Left forelimb (tissue), 1 donor: ENCODE measurements around the gene FCHO1.
A peak's percentile ranks its signal among the peaks of the same experiment; 100 is the strongest.
"Not testable (repeated sequence)": the region's sequence is repeated elsewhere in the genome, so short reads cannot be mapped to it uniquely, and the experiment has no call there.

ENCODE experiments used
- DNase-seq: peaks from one replicate; pipeline ENCODE4 v3.0.0-alpha.2; 2018; ENCODE audit warnings: low spot score

FCHO1 gene

DNA sequence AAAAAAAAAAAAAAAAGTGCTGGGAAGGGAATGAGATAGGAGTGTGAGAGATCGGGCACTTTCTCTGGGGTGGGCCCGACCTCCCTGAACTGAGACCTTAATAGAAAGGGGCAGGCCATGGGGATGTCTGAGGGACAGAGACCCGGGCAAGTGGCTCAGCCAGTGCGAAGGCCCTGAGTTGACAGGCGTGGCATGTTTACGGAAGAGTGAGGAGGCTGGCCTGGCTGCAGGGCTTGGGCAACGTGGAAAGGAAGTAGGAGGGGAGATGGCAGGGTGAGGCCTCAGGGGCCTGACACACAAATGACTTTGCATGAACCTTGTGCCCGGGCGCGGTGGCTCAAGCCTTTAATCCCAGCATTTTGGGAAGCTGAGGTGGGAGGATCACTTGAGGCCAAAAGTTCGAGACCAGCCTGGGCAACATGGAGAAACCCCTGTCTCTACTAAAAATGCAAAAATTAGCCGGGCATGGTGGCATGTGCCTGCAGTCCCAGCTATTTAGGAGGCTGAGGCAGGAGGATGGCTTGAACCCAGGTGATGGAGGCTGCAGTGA is 13.9 kb downstream of the FCHO1 start:
- no peak for DNase-seq

DNA sequence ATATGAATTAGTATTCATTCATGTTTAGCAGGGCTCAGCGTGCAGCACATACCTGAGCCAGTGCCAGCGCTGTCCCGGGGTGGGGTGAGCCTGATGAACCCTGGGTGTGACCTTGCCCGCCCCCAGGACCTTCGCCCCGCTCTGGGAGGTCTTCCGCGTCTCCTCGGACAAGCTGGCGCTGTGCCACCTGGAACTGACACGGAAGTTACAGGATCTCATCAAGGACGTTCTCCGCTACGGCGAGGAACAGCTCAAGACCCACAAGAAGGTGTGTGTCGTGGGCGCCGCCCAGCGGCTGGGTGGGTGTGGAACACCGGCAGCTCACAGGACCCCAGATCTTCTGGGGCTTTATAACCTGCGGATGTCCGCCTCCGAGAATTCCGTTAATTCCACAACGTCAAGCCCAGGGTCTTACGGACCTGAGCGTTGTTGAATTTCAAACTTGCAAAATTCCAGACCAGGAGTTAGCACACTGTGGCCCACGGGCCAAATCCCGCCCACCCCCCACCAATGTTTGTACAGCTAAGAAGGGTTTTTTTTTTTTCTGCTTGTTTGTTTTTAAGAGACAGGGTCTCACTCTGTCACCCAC is 15.4 kb downstream of the FCHO1 start:
- no peak for DNase-seq

DNA sequence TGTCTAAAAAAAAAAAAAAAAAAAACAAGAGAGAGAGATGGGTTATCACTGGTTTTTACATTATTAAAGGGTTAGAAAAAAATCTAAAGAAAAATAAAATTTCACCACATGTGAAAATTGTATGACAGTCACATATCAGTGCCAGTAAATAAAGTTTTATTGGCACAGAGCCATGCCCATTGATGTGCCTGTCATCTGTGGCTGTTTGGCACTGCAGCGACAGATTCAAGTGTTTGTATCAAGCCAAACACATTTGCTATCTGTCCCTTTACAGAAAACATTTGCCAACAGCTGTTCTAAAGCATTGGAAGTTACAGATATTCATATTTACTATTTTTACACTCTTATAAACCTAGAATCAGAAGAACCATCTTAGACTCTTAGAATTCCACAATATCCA is 16.3 kb downstream of the FCHO1 start:
- DNase-seq = no peak

DNA sequence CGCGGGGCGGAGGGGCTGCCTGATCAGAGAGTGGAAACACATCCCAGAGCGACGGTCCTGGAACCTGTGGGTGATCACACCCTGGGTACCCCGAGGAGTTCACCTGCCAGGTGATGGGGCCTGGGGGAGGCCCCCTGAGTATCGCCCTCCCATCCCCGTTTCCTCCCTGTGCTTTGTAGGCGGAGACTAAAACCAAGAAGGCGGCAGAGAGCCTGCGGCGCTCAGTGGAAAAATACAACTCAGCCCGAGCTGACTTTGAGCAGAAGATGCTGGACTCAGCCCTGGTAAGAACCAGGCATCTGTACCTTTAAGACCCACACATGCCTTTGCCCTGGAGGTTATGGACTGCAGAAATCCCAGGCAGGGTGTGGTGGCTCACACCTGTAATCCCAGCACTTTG is 19.3 kb downstream of the FCHO1 start:
- no peak for DNase-seq

- DNase-seq = no peak
Measured at GRCh38 chr19:17772172-17772571, 20.9 kb downstream of the FCHO1 start.

GRCh38 chr19:17775245-17775927 is 24.1 kb downstream of the FCHO1 start:
- no peak for DNase-seq

- DNase-seq = no peak
Measured at GRCh38 chr19:17775991-17776803, 24.9 kb downstream of the FCHO1 start.

- not testable (repeated sequence) for DNase-seq
Measured at GRCh38 chr19:17777840-17778239, 26.6 kb downstream of the FCHO1 start.

GRCh38 chr19:17778251-17778967 is 27.1 kb downstream of the FCHO1 start:
- DNase-seq = no peak

- no peak for DNase-seq
Measured at GRCh38 chr19:17778968-17779929, 28.0 kb downstream of the FCHO1 start.

DNA sequence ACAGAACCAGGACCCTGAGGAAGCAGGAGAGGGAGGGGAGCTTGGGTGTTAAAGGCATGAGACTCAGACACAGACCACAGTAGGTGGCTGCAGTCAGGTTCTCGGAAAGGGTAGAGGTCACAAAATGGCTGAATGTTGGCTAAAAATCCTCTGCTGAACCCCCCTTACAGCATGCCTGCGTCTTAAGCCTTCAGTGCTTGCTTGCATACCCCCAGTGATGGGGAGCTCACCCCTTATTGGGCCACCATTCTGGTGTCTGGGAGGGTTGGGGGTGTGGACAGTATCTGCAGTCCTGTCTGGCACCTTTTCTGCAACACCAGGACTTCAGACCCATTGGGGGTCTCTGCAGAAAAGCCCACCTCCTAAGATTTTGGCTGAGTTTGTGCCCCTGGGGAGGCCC is 29.5 kb downstream of the FCHO1 start:
- no peak for DNase-seq

DNA sequence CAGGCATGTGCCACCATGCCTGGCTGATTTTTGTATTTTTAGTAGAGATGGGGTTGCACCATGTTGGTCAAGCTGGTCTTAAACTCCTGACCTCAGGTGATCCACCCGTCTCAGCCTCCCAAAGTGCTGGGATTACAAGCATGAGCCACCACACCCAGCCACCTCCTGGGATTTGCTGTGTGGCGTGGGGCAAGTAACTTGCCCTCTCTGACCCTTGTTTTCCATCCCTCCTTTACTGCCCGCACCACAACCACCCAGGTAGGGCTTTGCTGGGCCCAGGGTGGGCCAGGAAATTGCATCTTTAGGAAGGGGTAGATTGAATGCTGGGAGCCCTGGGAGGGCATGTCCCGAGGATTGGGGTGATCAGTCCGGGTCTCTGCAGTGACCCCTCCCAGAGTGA is 32.4 kb downstream of the FCHO1 start:
- DNase-seq = not testable (repeated sequence)

- peak; percentile 79 for DNase-seq
Measured at GRCh38 chr19:17784201-17785008, 33.1 kb downstream of the FCHO1 start.

DNA sequence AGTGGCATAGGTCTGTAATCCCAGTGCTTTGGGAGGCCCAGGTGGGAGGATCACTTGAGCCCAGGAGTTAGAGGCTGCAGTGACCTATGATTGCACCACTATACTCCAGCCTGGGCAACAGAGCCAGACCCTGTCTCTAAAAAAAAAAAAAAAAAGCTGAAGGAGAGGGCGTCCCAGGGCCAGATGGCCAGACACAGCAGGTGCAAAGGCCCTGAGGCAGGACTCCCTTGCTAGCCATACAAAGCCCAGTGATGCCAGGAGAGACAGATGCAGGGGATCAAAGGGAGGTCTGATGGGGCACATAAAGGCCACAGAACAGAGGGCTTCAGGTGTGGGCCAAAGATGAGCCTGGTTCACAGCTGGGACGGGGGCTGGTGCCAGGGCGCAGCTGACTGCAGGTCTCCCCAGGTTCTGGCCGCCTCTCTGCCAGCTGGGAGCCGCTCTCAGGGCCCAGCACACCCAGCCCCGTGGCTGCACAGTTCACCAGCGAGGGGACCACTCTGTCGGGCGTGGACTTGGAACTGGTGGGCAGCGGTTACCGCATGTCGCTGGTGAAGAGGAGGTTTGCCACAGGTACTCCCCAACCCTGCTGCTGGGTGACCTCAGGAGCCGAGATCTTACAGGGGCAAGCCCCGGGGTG is 36.1 kb downstream of the FCHO1 start:
- no peak for DNase-seq

DNA sequence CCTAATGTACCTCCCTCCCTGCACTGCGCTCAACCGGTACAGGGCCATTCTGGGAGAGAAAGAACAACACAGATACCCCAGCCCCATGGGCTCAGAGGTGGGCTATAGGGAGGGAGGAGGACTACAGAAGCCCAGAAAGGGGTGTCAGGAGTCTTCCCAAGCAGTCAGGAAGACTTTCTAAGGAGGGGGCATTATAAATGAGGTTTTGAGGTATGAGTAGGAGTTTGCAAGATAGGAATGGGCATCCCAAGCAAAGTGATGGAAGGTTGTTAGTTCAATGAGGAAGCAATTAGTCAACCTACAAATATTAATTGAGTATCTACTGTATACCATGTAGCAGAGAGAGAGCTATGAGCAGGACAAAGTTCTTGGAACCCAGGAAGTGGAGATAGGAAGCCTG is 37.4 kb downstream of the FCHO1 start:
- DNase-seq = no peak

- DNase-seq = no peak
Measured at GRCh38 chr19:17790059-17790780, 38.9 kb downstream of the FCHO1 start.

- DNase-seq = no peak
Measured at GRCh38 chr19:17794412-17794730, 43.1 kb downstream of the FCHO1 start.

DNA sequence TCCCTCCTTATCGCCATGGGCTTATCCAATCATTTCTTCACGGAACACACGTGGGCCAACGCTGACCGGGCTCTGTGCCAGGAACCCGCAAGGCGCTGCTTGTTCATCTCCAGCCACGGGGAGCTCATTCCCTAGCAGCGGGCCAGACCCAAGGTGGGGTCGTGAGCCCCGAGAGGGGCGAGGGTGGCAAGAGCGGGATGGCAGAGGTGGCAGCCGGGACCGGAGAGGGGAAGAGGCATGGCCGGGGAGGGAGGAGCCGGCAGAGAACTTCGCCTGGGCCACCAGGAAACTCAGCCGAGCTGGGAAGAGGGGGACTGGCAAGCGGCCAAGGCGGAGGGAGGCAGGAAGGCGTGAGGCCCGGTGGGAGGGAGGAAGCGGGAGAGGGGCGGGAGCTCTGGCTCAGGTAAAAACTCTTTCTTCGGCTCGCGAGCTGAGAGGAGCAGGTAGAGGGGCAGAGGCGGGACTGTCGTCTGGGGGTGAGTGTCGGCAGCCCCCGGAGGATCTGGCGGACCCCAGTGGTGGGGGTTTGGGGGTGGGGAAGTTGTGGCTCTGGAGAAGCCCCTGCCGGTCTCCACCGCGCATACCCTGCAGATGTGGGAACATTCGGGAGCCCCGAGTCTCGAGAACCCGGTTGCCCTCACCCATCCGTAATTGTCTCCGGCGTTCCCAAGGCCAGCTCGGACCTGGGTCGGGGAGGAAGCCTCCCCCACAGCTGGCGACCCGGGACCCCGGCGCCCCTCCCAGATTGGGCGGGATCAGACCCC is 43.6 kb downstream of the FCHO1 start, which contains the start of gene B3GNT3:
B3GNT3 (plus strand) TSS at position 408 of the 764 bp plus-strand sequence. CDS start 12,670 bp downstream, outside the sequence.
- DNase-seq = no peak
